Hippocampal formation (tissue), 2 donors: ENCODE measurements around the gene MRPS22.

ENCODE experiments used
- DNase-seq, 2 donors: peaks; one replicate each; lab custom pipeline; 2025; lab: John Stamatoyannopoulos, UW

The MRPS22 gene

DNA sequence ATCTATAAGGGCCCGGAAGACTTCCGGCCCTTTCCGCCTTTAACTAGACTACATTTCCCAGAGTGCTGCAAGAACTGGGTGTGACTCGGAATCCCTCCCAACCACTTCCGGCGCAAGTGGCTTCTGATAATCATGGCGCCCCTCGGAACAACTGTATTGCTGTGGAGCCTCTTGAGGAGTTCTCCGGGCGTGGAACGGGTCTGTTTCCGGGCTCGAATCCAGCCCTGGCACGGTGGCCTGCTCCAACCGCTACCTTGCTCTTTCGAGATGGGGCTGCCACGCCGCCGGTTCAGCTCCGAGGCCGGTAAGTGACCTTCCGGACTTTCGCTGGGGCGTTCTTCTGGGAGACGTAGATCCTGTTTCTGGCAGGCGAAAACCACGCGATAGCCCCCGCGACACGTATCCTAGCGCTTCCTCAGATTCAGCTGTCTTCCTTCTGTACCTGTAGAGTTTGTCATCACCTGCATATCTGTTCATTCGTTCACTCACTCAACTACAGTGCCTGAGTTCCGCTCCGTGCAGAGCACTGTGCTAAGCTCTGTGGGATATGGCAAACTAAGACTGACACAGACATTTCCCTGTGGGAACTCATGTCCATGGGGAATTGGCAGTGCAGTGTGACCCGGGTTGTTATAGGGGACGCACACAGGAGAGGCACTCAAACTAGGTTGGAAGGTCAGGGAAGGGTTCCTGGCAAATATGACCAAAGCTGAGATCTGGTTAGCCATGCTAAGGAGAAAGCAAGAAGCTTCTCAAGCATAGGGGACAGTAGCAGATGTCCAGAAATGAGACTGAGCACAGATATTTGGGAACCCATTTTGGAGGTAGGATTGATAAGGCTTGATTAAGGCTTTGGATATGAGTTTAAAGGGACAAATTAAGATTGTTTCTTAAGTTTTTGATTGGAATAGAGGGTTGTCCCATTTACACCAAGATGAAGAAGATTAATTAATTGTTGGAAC is at the start of gene MRPS22:
TSS of gene MRPS22 (plus strand) at position 126 of the 962 bp plus-strand sequence. CDS start at position 133, 7 bp downstream.
- peak; percentile 77 to 91 for DNase-seq

- DNase-seq, result no peak
Observed at GRCh38 chr3:139295040-139295439, 48.8 kb upstream of the MRPS22 start.

- no peak for DNase-seq
Observed at GRCh38 chr3:139296141-139296718, 47.6 kb upstream of the MRPS22 start.

DNA sequence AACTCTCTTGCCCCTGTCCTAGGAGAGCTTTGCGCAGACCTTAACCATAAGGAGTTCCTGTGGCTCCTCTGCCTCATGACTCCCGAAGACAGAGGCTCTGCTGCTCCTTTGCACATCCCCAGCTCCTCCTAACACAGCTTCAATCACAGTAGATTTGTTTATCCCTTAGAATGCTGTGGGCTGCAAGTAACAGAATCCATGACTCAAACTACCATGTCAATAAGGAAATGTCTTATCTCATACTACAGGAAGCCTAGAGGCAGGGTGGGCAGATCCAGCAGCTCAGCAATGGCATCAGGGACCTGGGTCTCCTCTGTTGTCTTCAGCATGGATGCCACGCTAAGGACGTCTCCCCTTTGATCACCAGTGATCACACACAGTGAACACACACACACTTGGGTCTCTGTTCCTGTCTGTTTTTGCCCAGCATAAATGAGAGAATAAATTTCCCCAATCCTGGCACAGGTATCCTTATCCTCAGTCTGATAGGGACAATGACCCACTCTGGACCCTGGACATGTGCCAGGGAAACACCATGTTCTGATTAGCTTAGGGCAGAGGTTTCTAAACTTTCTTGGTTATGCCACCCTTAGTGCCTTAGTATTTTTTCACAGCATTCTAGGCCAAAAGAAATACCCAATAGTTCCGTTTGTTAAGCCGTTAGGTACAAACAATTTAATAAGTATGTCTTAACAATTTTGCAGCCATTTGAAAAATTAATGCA is 46.1 kb upstream of the MRPS22 start:
- no peak for DNase-seq

DNA sequence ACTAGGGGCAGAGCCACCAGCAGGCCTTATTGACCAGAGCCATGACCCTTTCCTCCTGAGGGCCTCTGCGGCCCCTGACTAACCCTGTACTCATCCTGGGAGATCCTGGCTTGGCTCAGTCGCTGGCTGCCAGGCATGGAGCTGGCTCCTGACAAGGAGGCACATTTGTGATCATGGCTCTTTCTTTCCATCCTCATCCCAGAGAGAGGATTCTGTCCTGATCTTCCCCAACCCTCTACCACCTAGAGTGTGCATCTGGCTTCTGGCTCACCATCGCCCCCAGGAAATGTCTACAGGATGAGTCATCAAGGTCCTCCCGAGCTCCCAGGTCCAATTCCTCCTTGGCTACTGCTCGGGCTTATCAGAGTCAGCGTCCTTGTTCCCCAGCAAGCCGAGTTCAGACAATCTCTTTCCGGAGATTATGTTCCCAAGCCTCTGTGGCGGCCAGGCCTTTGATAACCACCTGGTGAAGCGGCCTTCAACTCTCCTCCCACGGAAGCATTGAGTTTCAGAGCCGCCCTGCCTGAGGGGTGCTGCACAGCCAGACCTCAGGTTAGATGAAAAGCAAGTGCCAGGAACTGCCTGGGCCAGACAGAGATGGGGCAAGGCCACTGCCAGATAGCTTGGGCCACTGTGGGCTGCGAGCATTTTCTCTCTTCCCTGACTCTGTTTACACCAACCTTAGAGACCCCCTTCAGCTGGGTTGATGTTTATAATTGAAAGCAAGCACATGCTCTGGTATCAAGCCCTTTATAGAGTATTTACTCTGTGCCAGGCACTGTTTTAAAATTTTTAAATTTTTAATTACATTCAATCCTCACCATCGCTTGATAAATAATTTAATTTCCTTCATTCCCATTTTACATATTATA is 44.3 kb upstream of the MRPS22 start:
- no peak for DNase-seq

DNA sequence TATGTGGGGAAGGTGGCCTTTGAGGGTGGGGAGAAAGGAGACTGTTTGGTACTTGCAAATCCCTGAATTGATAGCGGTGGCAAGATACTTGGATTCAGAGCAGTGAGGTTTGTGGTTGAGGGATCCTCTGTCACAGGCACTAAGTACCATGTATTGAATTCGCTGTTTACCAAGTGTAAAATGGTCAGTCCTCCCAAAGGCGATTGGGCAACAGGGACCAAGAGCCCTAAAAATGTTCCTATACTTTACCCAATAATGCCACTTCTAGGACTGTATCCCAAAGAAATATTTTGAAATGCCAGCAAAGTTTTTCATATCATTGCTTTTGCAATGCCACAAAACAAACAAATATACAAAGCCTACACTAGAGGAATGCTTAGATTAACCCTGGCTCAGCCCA is 43.4 kb upstream of the MRPS22 start:
- DNase-seq, result no peak

- DNase-seq, result no peak
Observed at GRCh38 chr3:139301183-139301582, 42.6 kb upstream of the MRPS22 start.

- no peak for DNase-seq
Observed at GRCh38 chr3:139301654-139302053, 42.2 kb upstream of the MRPS22 start.

DNA sequence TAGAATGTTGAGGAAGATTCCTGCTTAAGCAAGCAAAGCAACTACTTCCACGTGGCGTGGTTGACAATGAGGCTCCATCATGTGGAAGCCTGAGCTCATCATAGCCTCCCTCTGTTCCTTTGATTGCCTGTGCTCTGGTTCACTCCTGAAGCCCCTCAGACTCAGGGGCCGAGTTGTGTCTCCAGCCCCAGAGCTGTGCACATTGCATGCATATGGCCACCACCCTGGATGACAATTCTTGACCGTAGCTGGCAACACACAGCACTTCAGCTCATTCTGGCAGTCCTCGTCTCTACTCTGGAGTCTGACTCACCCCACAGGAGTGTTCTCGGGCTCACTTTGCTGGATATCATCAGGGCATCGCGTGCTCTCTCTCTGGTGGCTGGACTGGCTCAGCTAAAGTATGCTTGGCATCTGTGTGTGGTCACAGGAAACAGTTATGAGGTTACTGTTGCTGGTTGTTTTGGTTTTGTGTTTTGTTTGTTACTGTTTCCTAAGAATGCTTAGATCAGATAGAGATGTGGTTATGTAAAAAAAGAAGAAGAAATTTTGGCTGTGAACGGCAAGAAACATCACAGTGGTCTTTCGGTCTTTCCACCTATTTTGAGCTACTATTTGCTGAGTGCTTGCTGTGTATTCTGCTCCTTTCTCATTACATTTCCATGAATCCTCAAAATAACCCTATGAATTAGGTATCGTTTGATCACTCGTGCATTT is 41.6 kb upstream of the MRPS22 start:
- DNase-seq, result no peak

- no peak for DNase-seq
Observed at GRCh38 chr3:139302801-139303113, 41.1 kb upstream of the MRPS22 start.

GRCh38 chr3:139303216-139303615 is 40.6 kb upstream of the MRPS22 start:
- no peak for DNase-seq

DNA sequence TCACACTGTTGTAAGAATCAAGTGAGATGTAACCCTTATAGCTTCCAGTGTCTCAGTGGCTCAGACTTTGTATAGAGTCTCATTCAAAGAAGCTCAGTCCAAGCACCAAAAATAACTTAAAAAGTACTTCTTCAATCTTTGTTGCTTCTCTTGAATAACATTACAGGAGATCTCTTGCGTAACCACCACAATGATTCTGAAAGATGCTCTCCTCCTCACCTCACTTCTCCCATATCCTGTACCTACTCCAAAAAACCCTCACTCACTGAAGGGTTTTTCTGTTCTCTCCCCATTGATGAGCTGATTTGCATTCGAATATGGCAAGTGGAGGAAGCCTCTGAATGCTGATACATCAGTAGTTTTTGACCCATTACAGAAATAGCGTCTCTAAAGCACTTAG is 39.4 kb upstream of the MRPS22 start:
- DNase-seq, result no peak

DNA sequence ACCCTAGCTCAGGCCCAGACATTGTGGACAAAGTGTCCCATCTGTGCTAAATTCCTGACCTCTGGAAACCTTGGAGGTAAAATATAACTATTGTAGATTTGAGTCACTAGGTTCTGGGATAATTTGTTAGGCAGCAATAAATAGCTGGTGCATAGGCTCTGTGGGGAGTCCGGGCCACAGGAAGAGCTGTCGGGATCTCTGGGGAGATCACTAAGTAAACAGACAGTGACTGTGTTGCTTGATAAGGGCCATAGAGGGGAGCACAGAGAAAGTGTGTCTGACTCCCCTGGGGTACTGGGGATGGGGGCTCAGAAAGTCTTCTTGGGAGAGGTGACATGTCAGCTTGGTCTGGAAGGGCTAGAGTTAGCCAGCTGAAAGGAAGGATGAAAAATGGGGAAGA is 37.7 kb upstream of the MRPS22 start:
- DNase-seq, result no peak

DNA sequence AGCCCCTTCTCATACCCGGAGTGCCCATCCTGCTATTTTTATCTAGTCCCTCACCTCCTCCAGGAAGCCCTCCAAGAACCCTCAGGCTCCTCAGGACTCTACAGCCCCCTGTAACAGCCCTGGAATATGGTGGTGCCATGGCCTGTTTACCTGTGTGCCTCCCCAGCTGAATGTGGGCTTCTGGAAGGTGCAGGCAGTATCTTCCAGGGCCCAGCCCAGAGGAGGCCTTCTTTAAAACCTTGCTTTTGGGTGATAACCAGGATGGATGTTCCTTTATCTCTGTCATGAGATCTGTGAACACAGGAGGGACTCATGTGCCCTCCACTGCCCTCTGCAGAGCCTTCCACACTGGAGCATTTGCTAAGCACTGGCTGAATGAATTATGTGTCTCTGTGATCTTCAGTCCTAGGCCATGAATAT is 36.7 kb upstream of the MRPS22 start:
- no peak for DNase-seq

- no peak for DNase-seq
Observed at GRCh38 chr3:139307601-139308555, 35.9 kb upstream of the MRPS22 start.

DNA sequence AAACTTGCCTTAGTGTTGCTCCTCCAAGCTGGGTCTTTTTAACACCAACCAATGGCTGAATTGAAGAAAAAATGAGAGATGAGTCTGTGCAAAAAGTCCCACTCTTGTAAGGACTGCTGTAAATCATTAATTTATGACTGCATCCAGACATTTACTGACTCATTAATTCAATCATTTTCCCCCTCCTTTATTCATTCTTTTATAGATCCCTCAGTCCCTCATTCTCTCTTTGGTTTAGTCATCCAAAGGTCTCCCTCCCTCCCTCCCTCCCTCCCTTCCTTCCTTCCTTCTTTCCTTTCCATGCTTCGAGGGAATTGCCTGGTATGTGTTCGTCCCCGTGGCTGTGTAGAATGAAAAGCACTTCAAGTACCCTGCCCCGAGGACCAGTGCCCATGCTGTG is 35.3 kb upstream of the MRPS22 start:
- DNase-seq, result no peak

- DNase-seq, result no peak
Observed at GRCh38 chr3:139309061-139309591, 34.7 kb upstream of the MRPS22 start.

DNA sequence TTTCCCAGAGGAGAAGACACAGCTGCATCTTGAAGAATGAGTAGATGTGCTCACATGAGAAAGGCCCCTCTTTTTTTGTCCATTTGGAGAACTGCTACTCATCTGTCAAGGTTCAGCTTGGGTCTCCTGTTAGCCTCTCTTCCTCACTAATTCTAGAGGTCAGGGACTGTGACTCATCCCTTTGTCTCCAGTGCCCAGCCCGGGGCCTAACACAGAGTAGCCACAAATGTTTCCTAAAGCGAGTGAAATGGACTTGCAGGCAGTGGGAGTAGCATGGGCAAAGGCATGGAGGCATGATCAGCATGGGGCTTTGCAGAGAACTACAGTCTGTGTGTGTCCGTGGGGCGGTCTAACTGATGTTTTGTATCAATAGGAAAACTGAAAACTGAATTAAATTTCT is 33.9 kb upstream of the MRPS22 start:
- no peak for DNase-seq

DNA sequence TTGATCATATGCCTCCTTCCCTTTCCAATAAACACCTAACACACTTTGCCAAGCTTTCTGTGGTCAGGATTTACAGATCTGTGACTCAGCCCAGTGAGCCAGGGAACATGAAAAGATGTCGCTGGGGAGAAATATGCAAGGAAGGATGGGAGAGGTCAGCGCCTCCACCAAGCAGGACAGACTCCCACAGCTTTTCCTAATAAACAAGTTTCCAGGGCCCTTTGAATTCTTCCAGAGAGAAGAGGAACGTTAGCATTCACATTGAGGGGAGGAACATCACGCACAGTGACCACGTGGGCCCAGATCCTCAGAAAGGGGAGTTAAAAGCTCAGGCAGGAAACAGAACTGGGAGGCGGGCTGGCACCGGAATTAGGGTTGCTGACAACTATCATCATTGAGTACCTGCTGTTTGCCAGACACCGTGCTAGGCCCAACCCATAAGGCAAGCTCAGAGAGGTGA is 33.3 kb upstream of the MRPS22 start:
- no peak for DNase-seq

GRCh38 chr3:139311557-139311956 is 32.3 kb upstream of the MRPS22 start:
- DNase-seq, result no peak
